ENCODE data around the gene DNLZ.
"Not testable (repeated sequence)": the region's sequence is repeated elsewhere in the genome, so short reads cannot be mapped to it uniquely, and the experiment has no call there.

The DNLZ gene

DNA sequence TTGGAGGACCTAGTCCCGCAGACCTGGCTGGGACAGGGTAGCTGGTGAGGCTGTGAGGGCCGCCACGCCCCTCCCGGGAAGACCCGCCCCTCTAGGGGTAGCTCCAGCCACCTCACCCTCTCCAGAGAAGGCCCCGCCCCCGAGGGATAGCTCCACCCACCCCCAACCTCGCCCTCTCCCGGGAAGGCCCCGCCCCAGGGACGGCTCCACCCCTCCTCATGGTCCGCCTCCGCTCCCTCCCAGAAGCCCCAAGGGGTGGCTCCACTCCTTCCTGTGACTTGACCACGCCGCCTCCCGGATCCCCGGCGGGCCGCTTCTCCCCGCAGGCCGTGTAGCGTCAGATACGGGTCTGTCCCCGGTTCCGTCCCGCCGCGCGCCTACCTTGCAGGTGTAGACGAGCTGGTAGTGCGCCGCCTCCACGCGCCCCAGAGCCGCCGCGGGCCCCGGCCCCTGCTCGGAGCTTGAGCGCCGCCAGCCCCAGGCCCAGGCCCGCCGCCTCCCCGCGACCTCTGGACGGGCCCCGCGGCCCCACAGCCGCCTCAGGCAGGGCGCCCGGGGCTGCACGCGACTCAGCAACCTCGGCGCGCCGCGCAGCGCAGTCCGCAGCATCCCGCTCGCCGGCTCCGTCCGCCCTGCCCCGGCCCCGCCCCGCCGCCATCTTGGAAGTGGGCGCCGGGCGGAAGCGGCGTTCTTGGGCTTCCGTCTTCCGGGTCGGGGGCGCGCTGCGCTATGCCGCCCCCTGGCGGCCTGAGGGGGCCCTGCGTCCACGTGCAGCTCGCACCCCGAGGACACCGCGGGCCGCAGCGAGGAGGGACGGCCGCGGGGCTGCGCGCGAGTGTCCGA, at the start of gene DNLZ:
Gene DNLZ (minus strand): TSS at position 639 of the 843 bp plus-strand sequence. CDS start 30 bp downstream, at position 609.
- peak; percentile 90 for DNase-seq

DNA sequence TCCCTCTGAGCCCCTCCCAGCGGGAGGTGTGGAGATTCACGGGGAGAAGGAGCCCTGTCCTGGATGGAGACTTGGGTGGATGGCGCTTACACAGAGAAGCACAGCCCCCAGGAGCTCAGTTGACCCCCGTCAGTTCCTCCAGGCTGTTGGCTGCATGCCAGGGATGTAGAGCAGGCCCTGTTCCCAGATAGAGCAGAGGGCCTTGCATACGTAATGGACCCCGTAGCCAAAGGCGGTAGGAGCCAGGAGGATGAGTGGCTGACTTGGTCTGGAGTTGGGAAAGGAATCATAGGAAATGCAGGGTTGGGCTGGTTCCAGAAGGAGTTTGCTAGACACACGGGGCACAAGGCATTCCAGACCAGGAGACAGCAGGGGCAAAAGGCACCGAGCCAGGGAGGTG, 49.4 kb upstream of the DNLZ start:
- DNase-seq: no peak

GRCh38 chr9:136411378-136411777, 47.8 kb upstream of the DNLZ start:
- no peak for DNase-seq

GRCh38 chr9:136410500-136411287, 47.1 kb upstream of the DNLZ start, which contains the start of the genes ENTR1 and PMPCA:
Gene ENTR1 (minus strand): TSS chr9:136410614. CDS start chr9:136410397, 217 bp downstream.
Gene PMPCA (plus strand): TSS chr9:136410658. CDS start chr9:136410669, 11 bp downstream.
- DNase-seq: peak; percentile 94

DNA sequence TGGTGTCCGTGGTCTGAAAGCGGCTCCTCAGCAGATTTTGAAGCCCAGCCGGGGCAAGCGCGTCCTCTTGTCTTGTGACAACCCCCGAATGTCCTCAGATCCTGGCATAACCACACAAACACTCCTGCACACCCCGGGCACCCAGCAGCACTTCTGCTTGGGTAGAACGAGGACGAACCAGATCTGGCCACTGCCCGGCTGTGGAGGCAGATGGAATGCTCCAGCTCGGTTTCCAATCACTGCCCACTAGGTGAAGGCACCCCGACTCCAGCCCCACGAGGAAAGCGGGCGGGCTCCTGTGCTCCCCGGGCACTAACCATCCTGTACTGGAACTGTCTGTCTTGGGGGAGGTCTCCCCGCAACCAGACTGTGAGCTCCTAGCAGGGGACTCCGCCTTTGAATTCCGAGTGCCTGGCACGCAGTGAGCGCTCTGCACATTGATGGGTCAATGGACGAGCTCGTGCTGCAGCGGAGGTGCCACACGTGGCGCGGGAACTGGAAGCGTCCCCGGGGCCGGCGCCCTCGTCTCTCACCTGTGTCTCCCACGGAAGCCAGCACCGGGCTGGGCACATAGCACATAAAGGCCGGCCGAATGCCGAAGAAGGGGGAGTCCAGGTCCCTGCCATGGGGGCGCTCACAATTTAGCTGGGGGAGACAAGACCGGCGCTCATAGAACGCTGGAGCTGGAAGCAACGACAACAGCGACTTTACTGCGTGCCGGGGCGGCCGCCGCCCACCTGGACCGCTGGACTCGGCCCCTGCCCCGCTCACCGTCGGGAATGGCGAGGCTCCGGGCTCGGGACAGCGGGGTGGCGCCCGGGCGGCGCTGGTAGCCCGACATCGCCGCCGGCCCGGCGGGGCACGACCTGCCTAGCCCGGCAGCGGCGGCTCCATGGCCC, 46.3 kb upstream of the DNLZ start:
- DNase-seq: peak; percentile 12

DNA sequence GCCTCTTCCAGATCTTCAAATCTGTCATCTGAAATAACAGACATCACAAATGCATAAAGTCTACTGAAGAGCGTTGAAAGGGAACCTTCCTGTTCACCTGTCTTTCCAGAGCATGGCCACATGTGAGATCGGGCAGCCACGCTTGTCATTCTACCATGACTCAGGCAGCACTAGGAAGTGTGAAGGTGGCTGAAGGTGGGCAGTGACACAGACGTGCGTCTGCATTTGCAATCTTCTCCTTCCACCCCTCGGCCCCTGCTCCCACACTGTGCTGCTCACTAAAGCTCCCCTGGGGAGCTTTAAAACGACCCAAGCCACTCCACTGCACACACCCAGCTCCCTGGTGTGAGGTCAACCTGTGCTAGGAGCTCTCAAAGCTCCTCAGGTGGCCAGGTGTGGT, 44.4 kb upstream of the DNLZ start:
- no peak for DNase-seq

DNA sequence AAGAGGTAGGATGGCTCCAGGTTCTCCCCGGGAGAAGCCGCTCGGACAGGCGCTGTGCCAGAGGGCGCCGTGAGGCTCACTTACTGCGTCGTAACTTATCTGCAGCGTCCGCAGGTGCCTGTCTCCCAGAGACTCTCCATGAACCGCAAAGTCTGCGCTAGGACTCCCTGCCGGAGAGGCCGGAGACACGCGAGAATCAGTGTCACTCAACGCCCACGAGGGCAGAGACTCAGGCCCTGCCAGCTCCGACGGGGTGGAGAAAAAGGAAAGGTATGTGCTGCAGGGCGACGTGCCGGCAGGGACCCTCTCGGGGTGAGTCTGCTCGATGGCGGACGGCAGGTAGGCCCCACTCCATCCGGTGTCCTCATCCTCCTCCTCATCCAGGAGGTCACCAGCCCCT, 43.5 kb upstream of the DNLZ start:
- DNase-seq: not testable (repeated sequence)

GRCh38 chr9:136405904-136406303, 42.4 kb upstream of the DNLZ start:
- not testable (repeated sequence) for DNase-seq

DNA sequence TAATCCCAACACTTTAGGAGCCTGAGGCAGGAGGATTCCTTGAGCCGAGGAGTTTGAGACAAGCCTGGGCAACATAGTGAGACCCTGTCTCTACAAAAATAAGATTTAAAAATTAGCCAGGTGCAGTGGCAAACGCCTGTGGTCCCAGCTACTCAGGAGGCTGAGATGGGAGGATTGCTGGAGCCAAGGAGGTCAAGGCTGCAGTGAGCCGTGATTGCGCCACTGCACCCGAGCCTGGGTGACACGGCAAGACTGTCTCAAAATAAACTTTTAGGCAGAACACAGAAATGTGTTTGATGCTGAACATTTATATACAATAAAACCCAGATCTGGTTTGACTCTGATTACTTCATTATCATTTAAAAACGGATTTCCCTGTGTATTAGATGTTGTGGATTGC, 41.9 kb upstream of the DNLZ start:
- DNase-seq: no peak

DNA sequence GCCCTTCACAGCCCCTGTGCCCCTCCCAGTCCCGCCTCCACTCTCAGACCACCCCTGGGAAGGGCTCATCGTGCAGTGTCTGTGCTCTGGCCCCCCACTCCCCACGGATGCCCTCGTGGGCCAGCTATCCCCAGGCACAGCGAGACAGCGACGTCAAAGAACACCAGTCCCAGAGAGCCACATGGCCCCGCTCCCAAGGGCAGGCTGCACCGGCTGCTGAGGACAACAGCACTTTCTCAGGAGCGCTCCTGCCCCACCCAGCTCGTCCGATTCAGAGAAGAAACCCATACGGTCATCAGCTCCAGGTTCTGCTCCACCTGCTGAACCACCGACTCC, 41.2 kb upstream of the DNLZ start:
- no peak for DNase-seq

GRCh38 chr9:136403915-136404800, 40.6 kb upstream of the DNLZ start:
- DNase-seq: no peak

DNA sequence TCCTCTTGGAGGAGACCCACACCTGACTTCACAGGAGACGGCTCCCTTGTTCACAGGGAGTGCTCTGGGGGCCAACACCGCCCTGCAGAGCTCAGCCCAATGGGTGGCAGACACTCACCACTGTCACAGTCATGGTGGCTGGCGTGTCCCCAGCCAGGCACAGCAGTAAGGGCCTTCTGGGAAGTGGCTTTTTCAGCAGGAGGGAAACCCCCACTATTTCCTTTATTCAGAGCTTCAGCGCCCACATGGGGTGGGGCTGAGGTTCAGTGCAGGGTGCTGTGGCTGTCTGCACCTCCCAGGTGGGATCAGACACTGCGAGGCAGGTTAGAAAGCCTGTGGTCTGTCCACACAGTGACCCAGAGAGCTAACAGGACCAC, 40.0 kb upstream of the DNLZ start:
- peak; percentile 50 for DNase-seq

DNA sequence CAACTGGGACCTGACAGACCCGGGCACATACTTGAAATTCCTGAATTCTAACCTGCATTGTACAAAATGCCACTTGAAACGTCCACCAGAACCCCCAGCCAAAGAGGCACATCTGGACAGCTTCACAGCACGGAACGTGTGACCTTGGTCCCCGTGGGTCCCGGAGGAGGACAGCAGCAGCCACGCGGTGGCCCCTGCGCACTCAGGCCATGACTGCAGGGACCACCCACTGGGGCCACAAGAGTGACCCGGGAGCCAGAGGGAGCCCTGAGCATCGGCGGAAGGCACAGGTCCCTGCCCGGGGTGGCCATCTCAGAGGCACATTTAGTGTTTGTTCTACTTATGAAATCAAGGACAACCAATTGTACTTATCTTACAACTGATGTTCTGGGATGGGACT, 38.5 kb upstream of the DNLZ start:
- no peak for DNase-seq

GRCh38 chr9:136401173-136401922, 37.8 kb upstream of the DNLZ start:
- no peak for DNase-seq

GRCh38 chr9:136400038-136400834, 36.7 kb upstream of the DNLZ start, which contains the start of gene SNAPC4:
Gene SNAPC4 (minus strand): TSS chr9:136400170. CDS start chr9:136398428, 1,742 bp downstream.
- DNase-seq: peak; percentile 76

- no peak for DNase-seq
Observed at GRCh38 chr9:136399176-136400037, 35.9 kb upstream of the DNLZ start.

- DNase-seq: no peak
Observed at GRCh38 chr9:136398286-136398685, 34.7 kb upstream of the DNLZ start.

DNA sequence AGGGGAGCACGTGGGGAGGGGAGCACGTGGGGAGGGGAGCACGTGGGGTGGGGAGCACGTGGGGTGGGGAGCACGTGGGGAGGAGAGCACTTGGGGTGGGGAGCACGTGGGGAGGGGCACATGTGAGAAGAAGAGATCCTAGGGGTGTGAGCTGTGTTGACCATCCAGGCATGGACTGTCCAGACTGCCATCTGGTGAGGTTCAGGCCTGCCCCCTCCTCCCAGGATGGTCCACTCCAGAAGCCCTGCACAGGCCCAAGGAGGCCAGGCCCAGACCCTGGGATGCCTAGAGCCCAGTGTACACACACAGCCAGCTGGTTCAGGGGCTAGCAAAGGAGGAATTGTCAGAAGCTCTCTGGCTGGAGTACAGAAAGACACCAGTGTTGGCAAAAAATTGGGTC, 34.1 kb upstream of the DNLZ start:
- DNase-seq: no peak

DNA sequence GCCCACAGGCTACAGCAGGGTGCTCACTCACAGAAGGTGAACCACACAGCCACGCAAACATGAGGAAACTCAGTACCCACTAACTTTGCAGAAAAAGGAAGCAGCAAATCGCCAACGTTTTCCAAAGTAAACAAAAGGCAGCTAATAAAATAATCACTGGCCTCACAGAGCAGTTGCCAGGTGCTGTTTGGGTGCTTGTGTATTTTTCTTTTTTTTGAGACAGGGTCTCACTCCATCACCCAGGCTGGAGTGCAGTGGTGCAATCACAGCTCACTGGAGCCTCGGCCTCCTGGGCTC, 32.6 kb upstream of the DNLZ start:
- no peak for DNase-seq

All from activated CD4-positive, alpha-beta T cell treated with anti-CD3 and anti-CD28 coated beads for 1 hour (primary cell).